ENCODE results near the gene KISS1.

KISS1 gene

DNA sequence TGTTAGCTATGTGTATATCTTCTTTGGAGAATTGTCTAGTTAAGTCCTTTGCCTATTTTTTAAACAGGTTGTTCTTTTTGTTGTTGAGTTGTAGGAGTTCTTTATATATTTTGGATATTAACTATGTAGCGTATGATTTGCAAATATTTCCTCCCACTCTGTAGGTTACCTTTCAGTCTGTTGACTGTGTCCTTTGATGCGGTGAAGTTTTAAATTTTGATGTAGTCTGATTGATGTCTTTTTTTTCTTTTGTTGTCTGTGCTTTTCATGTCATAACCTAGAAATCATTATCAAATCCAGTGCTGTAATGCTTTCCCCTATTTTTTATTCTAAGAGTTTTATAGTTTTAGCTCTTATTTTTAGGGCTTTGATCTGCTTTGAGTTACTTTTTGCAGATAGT, 8.7 kb upstream of the KISS1 start:
- peaks cover 27% of the 10 kb centered on the region for H3K27me3 ChIP-seq
- no peaks in the 10 kb centered on the region for H3K36me3 ChIP-seq
- TF ChIP-seq, protein P1, sequence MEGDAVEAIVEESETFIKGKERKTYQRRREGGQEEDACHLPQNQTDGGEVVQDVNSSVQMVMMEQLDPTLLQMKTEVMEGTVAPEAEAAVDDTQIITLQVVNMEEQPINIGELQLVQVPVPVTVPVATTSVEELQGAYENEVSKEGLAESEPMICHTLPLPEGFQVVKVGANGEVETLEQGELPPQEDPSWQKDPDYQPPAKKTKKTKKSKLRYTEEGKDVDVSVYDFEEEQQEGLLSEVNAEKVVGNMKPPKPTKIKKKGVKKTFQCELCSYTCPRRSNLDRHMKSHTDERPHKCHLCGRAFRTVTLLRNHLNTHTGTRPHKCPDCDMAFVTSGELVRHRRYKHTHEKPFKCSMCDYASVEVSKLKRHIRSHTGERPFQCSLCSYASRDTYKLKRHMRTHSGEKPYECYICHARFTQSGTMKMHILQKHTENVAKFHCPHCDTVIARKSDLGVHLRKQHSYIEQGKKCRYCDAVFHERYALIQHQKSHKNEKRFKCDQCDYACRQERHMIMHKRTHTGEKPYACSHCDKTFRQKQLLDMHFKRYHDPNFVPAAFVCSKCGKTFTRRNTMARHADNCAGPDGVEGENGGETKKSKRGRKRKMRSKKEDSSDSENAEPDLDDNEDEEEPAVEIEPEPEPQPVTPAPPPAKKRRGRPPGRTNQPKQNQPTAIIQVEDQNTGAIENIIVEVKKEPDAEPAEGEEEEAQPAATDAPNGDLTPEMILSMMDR (IDR thresholded peaks at IDR 0.05; ENCODE audit: low read depth, low read length): no peak
- H3K4me3 ChIP-seq (ENCODE audit: low read depth, low read length): no peak overlapping the region
- DNase-seq: no peak
- no peaks in the 10 kb centered on the region for H3K9me3 ChIP-seq
- no peaks in the 10 kb centered on the region for H3K4me1 ChIP-seq

DNA sequence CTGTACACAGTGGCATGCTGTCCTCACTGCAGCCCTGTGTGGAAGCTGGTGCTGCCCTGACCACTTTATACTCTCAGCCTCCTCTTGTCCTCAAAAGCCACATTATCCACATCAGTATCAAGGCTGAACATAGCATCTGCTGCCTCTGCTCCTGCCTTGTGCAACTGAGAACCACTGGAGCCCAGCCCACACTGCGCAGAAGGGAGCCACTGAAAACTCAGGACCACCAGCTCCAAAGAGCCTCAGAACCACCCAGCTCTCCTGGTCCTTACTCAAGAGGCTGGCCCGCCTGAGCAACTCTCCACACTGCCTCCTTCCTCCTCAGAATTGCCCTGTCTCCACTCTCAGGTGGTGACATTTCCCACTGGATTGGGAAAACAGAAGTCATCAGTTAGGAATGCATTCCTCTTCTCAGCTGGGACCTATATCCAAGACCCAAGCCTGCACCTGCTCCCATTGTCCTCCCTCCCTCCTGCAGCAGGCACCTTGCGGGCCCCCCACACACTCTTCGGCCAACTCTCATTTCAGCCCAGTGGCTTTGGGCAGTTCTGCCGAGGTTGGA, 7.0 kb upstream of the KISS1 start:
- Histone ChIP-seq H3K4me3 (ENCODE audit: low read depth, low read length) (no peak overlapping the region), H3K36me3 (no peaks in the 10 kb centered on the region), H3K27me3 (peaks cover 27% of the 10 kb centered on the region), H3K9me3 (no peaks in the 10 kb centered on the region), H3K4me1 (no peaks in the 10 kb centered on the region)
- TF ChIP-seq, protein P1 (IDR thresholded peaks at IDR 0.05; ENCODE audit: low read depth, low read length): no peak
- no peak for DNase-seq

DNA sequence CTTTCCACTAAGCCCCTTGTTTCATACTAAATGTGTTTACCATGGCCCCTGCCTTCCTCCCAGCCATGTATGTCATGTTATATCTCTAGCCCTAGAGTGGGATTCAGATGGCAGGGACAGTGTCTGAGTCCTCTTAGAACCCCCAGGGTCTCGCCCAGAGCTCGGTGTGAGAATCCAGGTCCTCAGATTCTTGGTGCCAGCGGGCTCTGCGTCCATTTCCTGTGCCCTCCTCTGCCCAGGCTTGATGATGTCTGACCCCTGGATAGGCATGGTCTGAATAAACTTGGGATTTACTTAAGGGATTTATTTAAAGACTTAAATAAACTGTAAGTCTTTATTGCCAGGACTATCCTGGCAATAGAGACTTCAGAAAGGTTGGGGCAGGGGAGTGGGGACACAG, 6.2 kb upstream of the KISS1 start:
- Histone ChIP-seq H3K27me3 (peaks cover 27% of the 10 kb centered on the region), H3K4me3 (ENCODE audit: low read depth, low read length) (no peak overlapping the region), H3K4me1 (no peaks in the 10 kb centered on the region), H3K36me3 (no peaks in the 10 kb centered on the region), H3K9me3 (no peaks in the 10 kb centered on the region)
- TF ChIP-seq, protein P1 (IDR thresholded peaks at IDR 0.05; ENCODE audit: low read depth, low read length): no peak
- DNase-seq: no peak

DNA sequence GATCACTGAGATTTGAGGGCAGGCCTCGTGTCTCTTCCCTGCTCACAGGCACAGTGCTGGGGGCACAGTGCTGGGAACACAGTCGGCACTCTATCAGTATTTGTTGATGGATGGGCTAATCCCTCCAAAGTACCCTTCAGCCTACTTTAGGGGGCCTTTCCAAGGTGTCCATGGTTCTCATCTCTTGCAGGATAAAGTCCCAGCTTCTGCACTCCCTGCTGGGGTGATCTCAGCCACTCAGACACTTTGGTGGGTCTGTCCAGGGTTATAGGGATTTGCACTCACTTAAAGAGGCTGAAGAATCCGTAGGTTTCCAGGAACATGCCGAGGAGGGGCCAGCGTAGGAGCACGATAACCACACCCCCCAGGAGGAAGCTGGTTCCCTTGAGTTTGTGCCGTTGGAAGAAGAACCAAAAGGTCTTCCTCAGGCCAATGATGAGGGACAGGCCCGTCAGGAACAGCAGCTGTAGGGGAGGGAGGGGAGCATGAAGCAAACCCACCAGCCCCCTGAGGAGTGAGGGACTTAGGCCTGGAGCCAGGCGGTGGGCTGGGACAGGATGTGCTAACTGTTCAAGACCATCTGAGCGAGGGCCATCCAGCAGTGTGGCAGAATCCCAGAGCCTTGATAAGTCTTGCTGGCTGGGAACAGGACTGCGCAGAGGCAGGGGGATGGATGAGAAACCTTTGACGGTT, 5.2 kb upstream of the KISS1 start:
- no peak overlapping the region for H3K4me3 ChIP-seq (ENCODE audit: low read depth, low read length)
- H3K9me3 ChIP-seq: no peaks in the 10 kb centered on the region
- no peaks in the 10 kb centered on the region for H3K36me3 ChIP-seq
- no peak for DNase-seq
- TF ChIP-seq, protein P1 (IDR thresholded peaks at IDR 0.05; ENCODE audit: low read depth, low read length): no peak
- H3K27me3 ChIP-seq: peaks cover 27% of the 10 kb centered on the region
- no peaks in the 10 kb centered on the region for H3K4me1 ChIP-seq

DNA sequence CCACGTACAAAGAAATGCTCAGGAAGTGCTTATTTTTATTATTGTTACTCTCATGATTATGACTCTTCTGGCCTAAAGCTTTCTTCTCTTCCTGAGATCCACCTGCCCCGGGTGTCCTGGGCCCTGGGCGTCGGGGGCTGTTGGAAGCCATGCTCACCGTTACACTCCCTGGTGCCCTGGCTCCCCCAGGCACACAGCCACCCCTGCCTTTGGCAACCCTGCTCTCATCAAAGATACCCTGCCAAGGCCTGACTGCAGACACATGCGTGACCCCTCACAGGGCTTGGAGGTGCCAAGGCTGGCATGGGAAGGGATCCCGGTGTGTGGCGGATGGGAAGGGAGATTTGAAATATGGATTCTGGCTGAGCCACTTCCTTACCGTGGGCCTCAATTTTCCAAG, 3.3 kb upstream of the KISS1 start:
- no peaks in the 10 kb centered on the region for H3K36me3 ChIP-seq
- H3K4me1 ChIP-seq: no peaks in the 10 kb centered on the region
- no peak for DNase-seq
- peaks cover 13% of the 10 kb centered on the region for H3K27me3 ChIP-seq
- no peaks in the 10 kb centered on the region for H3K9me3 ChIP-seq
- no peak overlapping the region for H3K4me3 ChIP-seq (ENCODE audit: low read depth, low read length)
- TF ChIP-seq, protein P1 (IDR thresholded peaks at IDR 0.05; ENCODE audit: low read depth, low read length): no peak
